Mucosa of gallbladder (tissue), 1 donor: ENCODE data around the gene HACD4. TPM values are rescaled to one million over a fixed set of nuclear protein-coding genes. Genes with fewer than 3 reads are reported as not detected.
"Not testable (repeated sequence)": the region's sequence is repeated elsewhere in the genome, so short reads cannot be mapped to it uniquely, and the experiment has no call there.

Experiments used
- DNase-seq: peaks from one replicate; pipeline ENCODE4 v3.0.0-alpha.2; 2020; ENCODE audit warnings: low spot score
- total RNA-seq: library from RNA; stranded (reverse); gene quantifications from one replicate; pipeline ENCODE4 v1.2.1, GENCODE V29; 2021
- donor health status: DM: no; HTN: no; CAD: no.

HACD4 gene
- total RNA-seq, 1 donor from 2014 or later: 2.8 TPM

GRCh38 chr9:20973246-20973947 is 58.0 kb downstream of the HACD4 start:
- DNase-seq: not testable (repeated sequence)

DNA sequence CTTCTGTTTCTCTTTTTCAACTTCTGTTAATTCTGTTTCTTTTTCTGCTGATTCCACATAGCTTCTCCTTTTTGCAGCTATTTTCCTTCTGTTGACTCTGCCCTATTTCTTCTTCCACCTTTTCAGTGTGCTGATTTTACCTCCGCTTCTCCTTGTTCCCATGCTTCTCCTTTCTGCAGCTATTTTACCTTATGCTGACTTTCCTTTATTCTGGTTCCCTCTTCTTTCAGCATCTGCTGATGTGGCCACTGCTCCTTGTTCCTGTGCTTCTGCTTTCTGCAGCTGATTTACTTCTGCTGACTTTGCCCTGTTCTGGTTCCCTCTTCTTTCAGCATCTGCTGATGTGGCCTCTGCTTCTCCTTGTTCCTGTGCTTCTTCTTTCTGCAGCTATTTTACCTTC is 58.8 kb downstream of the HACD4 start:
- DNase-seq: no peak

- DNase-seq: no peak
Observed at GRCh38 chr9:20962536-20963225, 68.8 kb downstream of the HACD4 start.

- DNase-seq: no peak
Observed at GRCh38 chr9:20950707-20951106, 80.7 kb downstream of the HACD4 start.

Other genes with a start within 250 kb of the HACD4 start
- not detected for gene IFNB1, start 46.3 kb upstream of the HACD4 start, total RNA-seq
- gene IFNW1, start 110.2 kb upstream of the HACD4 start, total RNA-seq: not detected
- not detected for gene IFNA21, start 135.0 kb upstream of the HACD4 start, total RNA-seq
- gene IFNA4, start 155.9 kb upstream of the HACD4 start, total RNA-seq: not detected
- gene IFNA7, start 170.6 kb upstream of the HACD4 start, total RNA-seq: not detected
- gene IFNA10, start 175.5 kb upstream of the HACD4 start, total RNA-seq: not detected
- not detected for gene IFNA16, start 185.7 kb upstream of the HACD4 start, total RNA-seq
- gene IFNA17, start 196.6 kb upstream of the HACD4 start, total RNA-seq: not detected
- not detected for gene IFNA14, start 208.4 kb upstream of the HACD4 start, total RNA-seq